Trophoblast cell (in vitro differentiated cells and primary cell): ENCODE data around the gene AIMP1.

Experiments used
- DNase-seq, 2 donors: peaks; one replicate each; pipeline ENCODE4 v3.0.0-alpha.2; 2016
- H2AFZ ChIP-seq: 2 replicates; pipeline ENCODE4 v1.6.1; 2013; ENCODE audit warnings: low read length, moderate library complexity, mild to moderate bottlenecking; ENCODE audit not compliant: insufficient read depth, poor library complexity
- H2AK5ac ChIP-seq: 2 replicates; pipeline ENCODE4 v1.6.1; 2013; ENCODE audit warnings: mild to moderate bottlenecking, low read length
- H2BK120ac ChIP-seq: 2 replicates; pipeline ENCODE4 v1.6.1; 2013; ENCODE audit warnings: low read length, mild to moderate bottlenecking, moderate library complexity; ENCODE audit not compliant: insufficient read depth, poor library complexity
- H2BK12ac ChIP-seq: 2 replicates; pipeline ENCODE4 v1.6.1; 2013; ENCODE audit warnings: mild to moderate bottlenecking, low read length, moderate library complexity
- H2BK5ac ChIP-seq: 2 replicates; pipeline ENCODE4 v1.6.1; 2013; ENCODE audit warnings: low read length, low read depth, moderate library complexity, mild to moderate bottlenecking; ENCODE audit not compliant: poor library complexity
- H3K14ac ChIP-seq: 2 replicates; pipeline ENCODE4 v1.6.1; 2013; ENCODE audit warnings: mild to moderate bottlenecking, low read length
- H3K18ac ChIP-seq: 2 replicates; pipeline ENCODE4 v1.6.1; 2013; ENCODE audit warnings: mild to moderate bottlenecking, low read length
- H3K23ac ChIP-seq: 2 replicates; pipeline ENCODE4 v1.6.1; 2013; ENCODE audit warnings: low read length
- H3K27ac ChIP-seq: 2 replicates; pipeline ENCODE4 v1.5.1; 2013; ENCODE audit warnings: low read depth, mild to moderate bottlenecking, inconsistent platforms, low read length, moderate library complexity
- H3K27me3 ChIP-seq: 2 replicates; pipeline ENCODE4 v1.6.1; 2013; ENCODE audit warnings: inconsistent platforms, mild to moderate bottlenecking, low read length, moderate library complexity; ENCODE audit not compliant: insufficient read depth
- H3K36me3 ChIP-seq, 2 experiments: 1 replicate in 1 of 2; 2 replicates in 1 of 2; pipeline ENCODE4 v1.6.1; 2013; ENCODE audit warnings: low read length in 2 of 2, mild to moderate bottlenecking in 2 of 2, moderate library complexity in 1 of 2; ENCODE audit not compliant: insufficient read depth in 2 of 2, control insufficient read depth in 1 of 2
- H3K4ac ChIP-seq: 2 replicates; pipeline ENCODE4 v1.6.1; 2013; ENCODE audit warnings: low read depth, mild to moderate bottlenecking, low read length, moderate library complexity
- H3K4me1 ChIP-seq, 2 experiments: 1 replicate in 1 of 2; 2 replicates in 1 of 2; pipeline ENCODE4 v1.6.1; 2013; ENCODE audit warnings: low read length in 2 of 2, mild to moderate bottlenecking in 2 of 2, moderate library complexity in 1 of 2; ENCODE audit not compliant: insufficient read depth in 2 of 2, control insufficient read depth in 1 of 2
- H3K4me2 ChIP-seq: 2 replicates; pipeline ENCODE4 v1.6.1; 2013; ENCODE audit warnings: inconsistent platforms, mild to moderate bottlenecking, low read length, moderate library complexity
- H3K4me3 ChIP-seq: 2 replicates; pipeline ENCODE4 v1.5.1; 2013; ENCODE audit warnings: mild to moderate bottlenecking, low read depth, low read length, inconsistent platforms
- H3K79me1 ChIP-seq: one replicate; pipeline ENCODE4 v1.6.1; 2013; ENCODE audit warnings: low read length
- H3K79me2 ChIP-seq: 2 replicates; pipeline ENCODE4 v1.6.1; 2013; ENCODE audit warnings: low read length, mild to moderate bottlenecking; ENCODE audit not compliant: control insufficient read depth, insufficient read depth, poor library complexity
- H3K9ac ChIP-seq: 2 replicates; pipeline ENCODE4 v1.6.1; 2013; ENCODE audit warnings: mild to moderate bottlenecking, low read length
- H3K9me3 ChIP-seq: 2 replicates; pipeline ENCODE4 v1.6.1; 2013; ENCODE audit warnings: low read depth, mild to moderate bottlenecking, control low read depth, inconsistent platforms, low read length; ENCODE audit not compliant: insufficient read depth
- H4K12ac ChIP-seq: 2 replicates; pipeline ENCODE4 v1.6.1; 2013; ENCODE audit warnings: low read depth, mild to moderate bottlenecking, low read length, moderate library complexity
- H4K8ac ChIP-seq: 2 replicates; pipeline ENCODE4 v1.6.1; 2013; ENCODE audit warnings: low read depth, mild to moderate bottlenecking, low read length, moderate library complexity
- H4K91ac ChIP-seq: one replicate; pipeline ENCODE4 v1.6.1; 2013; ENCODE audit warnings: low read depth, mild to moderate bottlenecking, low read length, moderate library complexity
- WGBS: extraction: QIAGEN DNeasy Blood & Tissue Kit; methylation state at CpG from one replicate; pipeline ENCODE4 v1.1.7; 2013; ENCODE audit warnings: missing lambda C conversion rate; ENCODE audit not compliant: insufficient read length, insufficient coverage; ENCODE audit errors: extremely low coverage; 5-methylcytosine and 5-hydroxymethylcytosine counted together

The AIMP1 gene

DNA sequence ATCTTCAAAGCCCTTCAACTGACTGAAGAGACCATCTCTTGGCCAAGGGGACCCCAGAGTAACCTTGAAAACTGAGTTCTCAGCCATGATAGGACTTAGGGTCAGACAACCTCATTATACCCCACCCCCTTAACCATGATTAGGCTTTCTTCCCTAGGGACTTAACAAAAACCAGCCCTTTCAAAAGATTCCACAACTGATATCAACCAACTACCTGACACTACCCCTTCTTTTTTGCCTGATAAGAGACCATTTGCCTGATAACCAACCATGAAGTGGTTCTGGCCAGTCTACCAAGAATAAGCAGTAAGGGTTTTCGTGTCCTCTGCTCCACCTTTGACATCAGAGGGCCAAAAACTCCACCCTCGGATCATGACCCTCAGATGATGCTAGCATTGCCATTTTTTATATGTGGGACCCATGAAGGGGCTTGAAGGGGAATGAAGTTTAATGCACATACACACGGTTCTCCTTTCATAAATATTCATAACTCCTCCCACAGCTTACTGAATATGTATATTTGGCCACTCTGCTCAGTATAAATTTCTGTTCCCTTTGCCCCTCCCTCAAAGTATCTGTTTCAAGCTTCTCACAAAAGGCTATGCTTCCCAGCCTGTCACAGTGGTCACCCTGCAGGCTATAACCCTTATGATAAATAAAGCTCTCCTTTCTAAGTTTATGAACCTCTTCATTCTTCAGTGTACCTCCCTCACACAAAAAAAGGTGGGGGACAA, 12.6 kb upstream of the AIMP1 start:
- H3K27me3 ChIP-seq, result no peaks in the 10 kb centered on the region
- H3K36me3 ChIP-seq, result peaks cover 3 to 4% of the 10 kb centered on the region in 2 experiments
- H3K18ac ChIP-seq, result no peak overlapping the region
- H3K27ac ChIP-seq, result no peak overlapping the region
- WGBS, result no CpG with 5 or more reads among the region's 3 CpGs
- no peak overlapping the region for H3K4ac ChIP-seq
- H3K79me1 ChIP-seq, result no peaks in the 10 kb centered on the region
- no peak overlapping the region for H3K4me3 ChIP-seq
- no peak for DNase-seq
- H3K79me2 ChIP-seq, result no peaks in the 10 kb centered on the region
- no peak overlapping the region for H4K91ac ChIP-seq
- no peak overlapping the region for H3K9ac ChIP-seq
- no peak overlapping the region for H2AFZ ChIP-seq
- no peak overlapping the region for H3K4me2 ChIP-seq
- no peaks in the 10 kb centered on the region for H3K9me3 ChIP-seq
- no peak overlapping the region for H2AK5ac ChIP-seq
- H2BK5ac ChIP-seq, result no peak overlapping the region
- H3K14ac ChIP-seq, result no peak overlapping the region
- H4K12ac ChIP-seq, result no peak overlapping the region
- no peak overlapping the region for H2BK12ac ChIP-seq
- no peak overlapping the region for H2BK120ac ChIP-seq
- no peak overlapping the region for H4K8ac ChIP-seq
- no peak overlapping the region for H3K23ac ChIP-seq
- peaks cover 2% of the 10 kb centered on the region in 2 experiments for H3K4me1 ChIP-seq

DNA sequence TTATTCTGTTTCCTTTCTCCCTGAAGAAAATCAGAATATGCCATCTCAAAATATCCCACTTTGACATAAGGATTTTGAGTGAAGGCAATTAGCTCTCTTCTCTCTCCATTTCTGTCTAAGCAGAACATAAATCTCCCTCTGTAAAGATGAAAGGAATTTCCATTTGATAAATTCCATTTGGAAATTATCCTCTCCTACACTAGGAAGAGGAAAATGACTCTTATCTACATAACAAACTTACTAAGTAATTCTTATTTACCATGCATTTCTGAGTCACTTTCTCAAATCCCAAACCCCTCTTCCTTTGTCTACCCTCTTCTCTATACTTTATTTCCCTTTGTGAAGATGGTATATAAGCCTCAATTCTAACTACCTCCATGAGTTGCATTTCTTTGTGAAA, 11.7 kb upstream of the AIMP1 start:
- Histone ChIP-seq H3K4me2 (no peak overlapping the region), H3K4me1 (peaks cover 2% of the 10 kb centered on the region in 2 experiments), H3K79me1 (no peaks in the 10 kb centered on the region), H3K27me3 (no peaks in the 10 kb centered on the region), H4K91ac (no peak overlapping the region), H3K9me3 (no peaks in the 10 kb centered on the region), H3K36me3 (peaks cover 3 to 4% of the 10 kb centered on the region in 2 experiments), H4K12ac (no peak overlapping the region), H2BK120ac (no peak overlapping the region), H3K4me3 (no peak overlapping the region), H3K79me2 (no peaks in the 10 kb centered on the region), H2BK12ac (no peak overlapping the region), H3K18ac (no peak overlapping the region), H2AFZ (no peak overlapping the region), H2AK5ac (no peak overlapping the region), H3K23ac (no peak overlapping the region), H3K4ac (no peak overlapping the region), H4K8ac (no peak overlapping the region), H3K9ac (no peak overlapping the region), H2BK5ac (no peak overlapping the region), H3K14ac (no peak overlapping the region), H3K27ac (no peak overlapping the region)
- no peak for DNase-seq

- no peak overlapping the region for H3K18ac ChIP-seq
- no peaks in the 10 kb centered on the region for H3K79me2 ChIP-seq
- WGBS, result no CpG with 5 or more reads among the region's 4 CpGs
- no peak overlapping the region for H4K12ac ChIP-seq
- no peak overlapping the region for H4K91ac ChIP-seq
- H3K14ac ChIP-seq, result no peak overlapping the region
- no peak overlapping the region for H3K9ac ChIP-seq
- H3K79me1 ChIP-seq, result no peaks in the 10 kb centered on the region
- no peak overlapping the region for H2BK5ac ChIP-seq
- H3K27me3 ChIP-seq, result no peaks in the 10 kb centered on the region
- peak overlapping the region; percentile 76 for H2BK120ac ChIP-seq
- no peak for DNase-seq
- peaks cover 2% of the 10 kb centered on the region in 2 experiments for H3K4me1 ChIP-seq
- no peak overlapping the region for H3K23ac ChIP-seq
- H2AK5ac ChIP-seq, result no peak overlapping the region
- H3K27ac ChIP-seq, result peak overlapping the region; percentile 34
- H3K4me2 ChIP-seq, result no peak overlapping the region
- no peak overlapping the region for H3K4ac ChIP-seq
- H3K9me3 ChIP-seq, result no peaks in the 10 kb centered on the region
- no peaks in the 10 kb centered on the region for H3K36me3 ChIP-seq
- H2BK12ac ChIP-seq, result no peak overlapping the region
- H3K4me3 ChIP-seq, result no peak overlapping the region
- no peak overlapping the region for H4K8ac ChIP-seq
- no peak overlapping the region for H2AFZ ChIP-seq
Observed at GRCh38 chr4:106305435-106306055, 10.8 kb upstream of the AIMP1 start.

DNA sequence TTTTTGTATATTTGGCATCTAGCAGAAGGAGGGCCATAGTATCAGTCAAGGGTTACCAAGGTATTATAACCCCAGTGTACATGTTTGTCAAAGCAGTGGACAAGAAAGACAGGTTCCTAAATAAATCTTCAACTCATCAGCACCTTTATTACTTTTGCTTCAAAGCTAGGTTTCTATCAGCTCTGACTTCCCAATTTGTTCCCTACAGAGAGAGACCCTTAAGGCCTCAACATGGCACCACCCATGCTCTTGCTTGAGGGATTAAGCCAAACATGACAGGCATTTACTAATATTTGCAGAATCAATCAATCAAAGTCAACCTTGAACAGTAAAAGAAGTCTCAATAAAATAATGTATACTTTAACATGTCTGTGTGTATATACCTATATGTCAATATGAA, 9.8 kb upstream of the AIMP1 start:
- H4K8ac ChIP-seq, result no peak overlapping the region
- peaks cover 2% of the 10 kb centered on the region in 2 experiments for H3K4me1 ChIP-seq
- no peak overlapping the region for H3K14ac ChIP-seq
- no peaks in the 10 kb centered on the region for H3K79me1 ChIP-seq
- H3K9ac ChIP-seq, result no peak overlapping the region
- no peaks in the 10 kb centered on the region for H3K9me3 ChIP-seq
- H2AK5ac ChIP-seq, result no peak overlapping the region
- no peak overlapping the region for H2AFZ ChIP-seq
- H3K4me2 ChIP-seq, result no peak overlapping the region
- no peak overlapping the region for H3K23ac ChIP-seq
- no peak overlapping the region for H3K27ac ChIP-seq
- no peak overlapping the region for H3K18ac ChIP-seq
- H3K4ac ChIP-seq, result no peak overlapping the region
- no peaks in the 10 kb centered on the region for H3K27me3 ChIP-seq
- H3K36me3 ChIP-seq, result no peaks in the 10 kb centered on the region
- no peak overlapping the region for H4K91ac ChIP-seq
- no peak overlapping the region for H4K12ac ChIP-seq
- H3K4me3 ChIP-seq, result no peak overlapping the region
- H2BK12ac ChIP-seq, result no peak overlapping the region
- H3K79me2 ChIP-seq, result no peaks in the 10 kb centered on the region
- DNase-seq, result no peak
- no peak overlapping the region for H2BK5ac ChIP-seq
- H2BK120ac ChIP-seq, result no peak overlapping the region
